GM19438 (cell line): ENCODE measurements around the gene CBS.
"Not testable (repeated sequence)": the region's sequence is repeated elsewhere in the genome, so short reads cannot be mapped to it uniquely, and the experiment has no call there.

ENCODE experiments used
- ATAC-seq: cut with Tn5 transposase; IDR thresholded peaks from one replicate; pipeline ENCODE4 v1.9.1; 2021; ENCODE audit warnings: low read depth; ENCODE audit not compliant: unreplicated experiment

Gene CBS

GRCh38 chr21:43069682-43070081 is 6.0 kb downstream of the CBS start:
- ATAC-seq = not testable (repeated sequence)

DNA sequence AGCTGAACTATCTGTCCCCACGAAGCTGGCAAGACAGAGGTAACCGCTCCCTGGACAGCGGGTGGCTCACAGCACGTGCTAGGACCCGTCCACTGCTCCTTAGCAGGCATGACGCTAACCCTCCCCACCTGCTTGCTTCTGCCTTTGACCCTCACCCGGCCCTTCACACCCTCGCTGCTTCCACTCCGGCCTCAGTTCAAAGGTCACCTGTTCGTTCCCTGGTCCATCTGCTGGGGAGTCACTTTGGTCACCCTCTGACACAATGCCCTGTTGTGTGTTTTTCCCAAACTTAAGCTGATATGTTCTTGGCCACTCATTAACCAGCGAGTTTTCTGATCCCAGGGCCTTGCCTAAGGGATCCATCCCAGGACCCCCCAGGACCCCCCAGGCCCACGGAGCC is 7.6 kb downstream of the CBS start:
- ATAC-seq = not testable (repeated sequence)

DNA sequence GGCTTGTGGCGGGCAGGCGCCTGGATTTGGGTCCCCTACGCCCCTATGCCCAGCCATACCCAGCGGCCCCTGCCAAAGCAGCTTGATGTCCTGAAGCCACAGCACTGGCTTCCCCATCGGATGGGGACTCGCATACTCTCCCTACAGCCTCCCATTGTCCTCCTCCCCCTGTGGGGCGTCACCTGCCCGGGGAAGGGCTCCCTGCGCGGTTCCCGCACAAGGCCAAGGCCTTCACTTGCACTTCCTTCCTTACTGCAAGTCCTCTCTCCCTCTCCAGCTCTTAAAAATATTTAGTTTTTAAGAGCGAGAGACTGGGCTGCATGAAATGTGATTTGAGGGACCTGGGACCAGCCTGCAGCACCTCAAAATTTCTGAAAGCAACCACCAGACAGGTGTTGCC is 8.9 kb downstream of the CBS start:
- ATAC-seq = not testable (repeated sequence)

DNA sequence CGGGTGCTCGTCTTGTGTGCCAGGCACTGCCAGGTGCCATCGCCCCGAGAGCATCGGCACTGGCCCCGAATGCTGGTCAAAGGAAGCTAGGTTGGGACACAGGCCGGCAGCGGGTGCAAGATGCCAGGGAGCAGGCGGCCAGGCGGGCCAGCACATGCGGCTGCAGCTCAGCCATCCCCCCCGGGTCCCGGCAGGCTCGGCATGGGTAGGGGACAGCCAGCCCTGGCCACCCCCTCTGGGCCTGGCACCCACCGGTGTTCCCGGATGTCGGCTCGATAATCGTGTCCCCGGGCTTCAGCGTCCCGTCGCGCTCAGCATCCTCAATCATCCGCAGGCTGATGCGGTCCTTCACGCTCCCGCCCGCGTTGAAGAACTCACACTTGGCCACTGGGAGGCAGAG is 9.6 kb downstream of the CBS start:
- ATAC-seq = not testable (repeated sequence)

DNA sequence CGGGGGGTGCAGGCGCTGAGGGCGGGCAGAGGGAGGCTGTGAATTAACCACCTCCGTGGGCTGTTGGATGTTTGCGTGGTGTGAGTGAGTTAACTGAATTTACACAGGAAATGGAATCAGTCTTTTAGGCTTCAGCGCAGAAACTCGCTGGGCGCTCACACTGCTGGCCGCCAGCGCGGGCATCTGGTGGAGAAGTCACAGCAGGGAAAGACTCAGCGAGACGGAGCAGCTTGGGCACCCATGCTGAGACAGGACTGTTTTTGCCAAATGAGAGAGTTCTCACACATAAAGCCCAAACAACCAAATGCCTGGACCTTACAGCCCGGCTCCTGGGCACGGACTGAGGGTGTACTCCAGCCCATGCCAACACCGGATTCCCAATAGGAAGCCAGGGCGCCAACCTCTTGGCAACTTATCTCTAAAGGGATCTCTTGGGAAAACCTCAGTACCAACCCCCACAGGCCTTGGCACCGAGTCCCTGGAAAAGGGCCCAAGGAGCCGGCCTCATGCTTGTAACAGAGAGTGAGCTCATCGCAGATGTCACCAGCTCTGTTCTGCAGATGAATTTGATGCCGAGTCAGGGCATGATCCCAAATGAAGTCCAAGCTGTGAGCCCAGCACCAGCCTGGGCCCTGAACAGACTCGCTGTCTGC is 11.2 kb downstream of the CBS start:
- ATAC-seq = not testable (repeated sequence)

- not testable (repeated sequence) for ATAC-seq
Measured at GRCh38 chr21:43062955-43063664, 12.5 kb downstream of the CBS start.

- not testable (repeated sequence) for ATAC-seq
Measured at GRCh38 chr21:43053112-43053511, 22.5 kb downstream of the CBS start.

DNA sequence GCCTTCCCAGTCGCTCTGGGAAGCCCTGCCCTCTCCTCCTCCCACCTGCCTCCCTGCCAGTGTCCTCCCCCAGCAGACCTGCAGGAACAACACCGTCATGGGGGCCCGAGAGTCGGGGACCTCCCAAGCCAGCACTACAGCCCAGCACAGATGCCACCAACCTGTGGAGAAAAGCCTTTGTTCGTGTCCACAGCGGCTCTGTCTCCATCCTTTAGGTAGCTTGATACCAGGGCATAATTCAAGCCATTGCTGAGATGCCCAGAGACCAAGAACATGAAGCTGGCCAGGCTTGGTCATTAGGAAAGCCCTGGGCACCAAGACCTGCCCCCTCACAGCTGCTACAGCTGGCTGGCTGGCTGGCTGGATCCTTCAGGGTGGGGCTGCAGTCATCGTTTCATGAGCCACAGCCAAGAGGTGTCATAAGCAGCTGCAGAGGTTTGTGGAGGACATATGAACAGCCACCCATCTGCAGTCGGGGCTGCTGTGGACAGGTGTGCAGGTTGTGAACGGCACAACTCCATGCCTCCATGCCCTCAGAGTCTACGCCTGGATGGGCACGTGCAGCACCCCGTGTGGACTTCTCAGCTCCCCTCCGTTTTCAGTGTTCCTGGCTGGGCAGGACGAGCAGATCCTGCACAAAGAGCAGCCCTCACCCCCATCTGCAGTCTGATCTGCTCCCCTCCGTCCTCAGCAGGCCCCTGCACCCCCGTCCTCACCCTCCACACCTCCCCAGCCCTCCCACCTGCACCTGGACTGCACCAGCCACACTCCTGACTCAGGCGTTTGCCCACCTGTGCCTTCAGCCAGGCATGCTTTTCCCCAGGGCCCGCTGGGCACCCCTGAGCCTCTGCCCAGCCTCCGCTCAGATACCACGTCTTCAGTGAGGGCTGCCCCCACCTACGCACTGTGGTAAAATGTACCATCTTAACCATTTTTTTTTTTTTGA is 29.5 kb downstream of the CBS start:
- ATAC-seq = not testable (repeated sequence)

DNA sequence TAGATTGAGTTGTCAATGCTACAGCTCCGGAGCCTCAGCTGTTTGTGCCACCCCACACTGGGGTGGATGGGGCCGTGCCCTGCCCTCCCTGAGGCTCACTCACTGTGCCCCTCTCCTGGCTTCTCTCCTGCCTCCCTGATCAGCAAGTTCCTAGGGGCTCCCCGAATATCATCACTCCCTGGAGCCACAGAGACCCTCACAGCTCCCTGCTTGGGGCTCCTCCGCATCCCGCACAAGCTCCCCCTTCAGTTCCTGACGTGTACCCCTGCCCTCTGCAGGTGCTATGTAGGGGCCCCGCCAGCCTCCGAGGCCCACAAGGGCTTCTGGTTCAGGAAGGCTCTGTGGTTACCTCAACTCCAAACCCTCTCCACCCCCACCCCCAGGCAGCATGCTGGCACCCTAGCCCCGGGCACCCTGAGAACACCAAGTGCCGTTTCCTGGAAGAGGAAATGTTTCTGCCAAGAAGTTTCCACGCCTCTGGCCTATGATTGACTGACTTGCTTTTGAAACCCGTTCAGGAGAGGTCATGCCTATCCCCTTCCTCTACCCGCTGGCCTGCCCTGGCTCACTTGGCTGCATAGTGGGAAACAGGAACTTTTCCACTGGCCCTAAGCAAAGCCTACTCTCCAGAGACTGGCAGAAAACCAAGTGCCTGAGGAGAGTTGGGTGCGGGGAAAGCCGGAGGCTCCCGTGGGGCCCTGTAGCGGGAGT is 30.3 kb downstream of the CBS start:
- ATAC-seq = not testable (repeated sequence)

- ATAC-seq = not testable (repeated sequence)
Measured at GRCh38 chr21:43044547-43044946, 31.1 kb downstream of the CBS start.

- not testable (repeated sequence) for ATAC-seq
Measured at GRCh38 chr21:43043291-43043690, 32.3 kb downstream of the CBS start.

- ATAC-seq = not testable (repeated sequence)
Measured at GRCh38 chr21:43042169-43042568, 33.5 kb downstream of the CBS start.

GRCh38 chr21:43038659-43039044 is 37.0 kb downstream of the CBS start:
- not testable (repeated sequence) for ATAC-seq

GRCh38 chr21:43037918-43038658 is 37.5 kb downstream of the CBS start:
- ATAC-seq = not testable (repeated sequence)

DNA sequence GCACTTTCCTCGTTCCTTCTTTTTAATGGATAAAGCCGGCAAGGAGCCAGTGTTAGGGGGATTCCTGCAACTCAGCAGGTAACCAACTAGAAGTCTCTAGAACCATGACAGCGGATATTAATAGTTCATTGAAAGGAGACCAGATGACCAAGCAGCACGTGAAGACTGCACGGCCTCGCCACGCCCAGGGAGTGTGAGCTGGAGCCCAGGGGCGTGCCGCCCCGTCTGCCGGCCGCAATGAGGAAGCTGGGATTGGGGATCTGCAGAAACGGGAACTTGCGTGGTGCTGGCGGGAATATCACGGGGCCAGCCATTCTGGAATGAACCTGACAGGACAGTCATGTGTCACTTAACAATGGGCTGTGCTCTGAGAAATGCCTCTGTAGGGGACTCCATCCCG is 38.7 kb downstream of the CBS start:
- not testable (repeated sequence) for ATAC-seq

- ATAC-seq = no peak
Measured at GRCh38 chr21:43034826-43035225, 40.8 kb downstream of the CBS start.

DNA sequence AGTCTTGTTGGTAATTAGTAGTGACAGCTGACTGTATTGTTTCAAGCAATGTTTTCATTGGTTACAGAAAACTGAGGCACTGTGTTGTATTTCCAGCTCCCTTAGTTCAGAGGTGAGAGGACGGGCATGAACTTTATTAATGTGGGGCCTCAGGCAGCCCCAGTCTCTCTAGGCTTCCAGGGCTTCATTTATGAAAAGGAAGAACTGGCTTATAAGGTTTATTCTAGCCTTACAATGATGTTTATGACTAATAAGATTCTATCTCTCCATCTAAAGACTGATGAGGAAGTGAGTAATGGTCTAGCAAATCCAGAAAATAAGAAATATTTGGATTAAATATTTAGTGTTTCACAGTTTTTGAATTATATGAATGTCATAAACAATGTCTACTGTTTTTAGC is 41.5 kb downstream of the CBS start:
- ATAC-seq = no peak

DNA sequence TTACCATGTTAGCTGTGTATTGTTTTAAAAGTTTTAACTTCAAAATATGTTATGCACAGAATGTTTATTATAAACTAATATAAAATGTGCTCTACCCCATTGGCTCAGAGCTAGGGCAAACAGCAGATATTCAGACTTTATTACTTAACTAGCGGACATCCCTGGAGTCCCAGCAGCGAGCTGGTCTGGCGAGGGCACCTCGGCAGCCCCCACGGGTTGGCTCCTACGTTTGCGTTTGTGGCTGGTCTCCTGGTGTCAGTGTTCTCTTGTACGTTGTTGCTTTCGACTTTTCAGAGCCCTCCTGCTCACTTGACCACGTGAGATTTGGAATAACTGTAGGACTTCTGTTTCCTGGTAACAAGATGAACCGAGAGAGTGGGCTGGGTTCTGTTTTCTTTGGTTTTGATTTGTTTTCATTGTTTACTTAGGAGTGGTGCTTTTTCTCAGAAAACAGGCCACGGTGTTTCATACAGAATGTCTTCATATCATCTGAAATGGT is 44.5 kb downstream of the CBS start:
- no peak for ATAC-seq

- ATAC-seq = no peak
Measured at GRCh38 chr21:43029785-43030184, 45.9 kb downstream of the CBS start.
